Adipose tissue (tissue), 3 donors: ENCODE data around the gene MAPK8IP2. TPM values are rescaled to one million over a fixed set of nuclear protein-coding genes. Genes with fewer than 3 reads are reported as not detected.
"Not testable (repeated sequence)": the region's sequence is repeated elsewhere in the genome, so short reads cannot be mapped to it uniquely, and the experiment has no call there.

ENCODE experiments used
- H3K27ac ChIP-seq: one replicate; pipeline ENCODE4 v1.5.1; 2013; ENCODE audit warnings: low read depth, low read length
- WGBS, 3 donors: extraction: QIAGEN DNeasy Blood & Tissue Kit; methylation state at CpG; one replicate each; pipeline ENCODE4 v1.1.7; 2013; 5-methylcytosine and 5-hydroxymethylcytosine counted together
- polyA plus RNA-seq, 3 donors: library from polyadenylated mRNA; stranded (reverse); fragments of 200-250 nt; gene quantifications; one replicate each; pipeline ENCODE4 v1.2.3, GENCODE V29; 2013
- donor health status: healthy with polysubstance abuse.
- donor health status: Bipolar disorder and iron deficiency.
- donor health status: healthy.

Gene MAPK8IP2
- polyA plus RNA-seq, 3 donors, result 0.67 to 2.7 (median 2.0) TPM

- 81 to 88% (median 82%) methylated on average over 33 to 39 of the region's 39 CpGs for WGBS, 3 donors
- not testable (repeated sequence) for H3K27ac ChIP-seq
These were observed 7.7 kb downstream of the MAPK8IP2 start for GRCh38 chr22:50608058-50608840.

GRCh38 chr22:50608996-50609395 lies 8.4 kb downstream of the MAPK8IP2 start:
- WGBS, 3 donors, result 89 to 92% (median 90%) methylated on average over 10 of the region's 10 CpGs
- no peak overlapping the region for H3K27ac ChIP-seq

GRCh38 chr22:50609599-50609998 lies 9.0 kb downstream of the MAPK8IP2 start:
- no peak overlapping the region for H3K27ac ChIP-seq
- WGBS, 3 donors, result 80 to 85% (median 80%) methylated on average over 12 of the region's 12 CpGs

- 81 to 87% (median 87%) methylated on average over 11 of the region's 11 CpGs for WGBS, 3 donors
These were observed 9.5 kb downstream of the MAPK8IP2 start for GRCh38 chr22:50610041-50610451.

GRCh38 chr22:50610581-50610980 lies 10.0 kb downstream of the MAPK8IP2 start:
- H3K27ac ChIP-seq, result no peak overlapping the region
- 79 to 94% (median 90%) methylated on average over 13 to 17 of the region's 17 CpGs for WGBS, 3 donors

More at GRCh38 chr22:50610041-50610451, 9.5 kb downstream of the MAPK8IP2 start:
- H3K27ac ChIP-seq, result no peak overlapping the region

GRCh38 chr22:50611341-50612060 lies 10.9 kb downstream of the MAPK8IP2 start:
- 88 to 91% (median 88%) methylated on average over 26 of the region's 26 CpGs for WGBS, 3 donors
- H3K27ac ChIP-seq, result no peak overlapping the region

GRCh38 chr22:50612168-50612527 lies 11.6 kb downstream of the MAPK8IP2 start:
- WGBS, 3 donors, result 45 to 63% (median 63%) methylated on average over 6 of the region's 6 CpGs
- H3K27ac ChIP-seq, result no peak overlapping the region

GRCh38 chr22:50612528-50613221 lies 12.1 kb downstream of the MAPK8IP2 start:
- WGBS, 3 donors, result 33 to 55% (median 35%) methylated on average over 22 to 31 of the region's 31 CpGs
- no peak overlapping the region for H3K27ac ChIP-seq

GRCh38 chr22:50613291-50613981 lies 12.8 kb downstream of the MAPK8IP2 start:
- no peak overlapping the region for H3K27ac ChIP-seq
- 58 to 71% (median 61%) methylated on average over 22 of the region's 22 CpGs for WGBS, 3 donors

GRCh38 chr22:50614296-50614695 lies 13.7 kb downstream of the MAPK8IP2 start:
- not testable (repeated sequence) for H3K27ac ChIP-seq
- WGBS, 3 donors, result 82 to 92% (median 86%) methylated on average over 2 to 3 of the region's 3 CpGs

- H3K27ac ChIP-seq, result no peak overlapping the region
- WGBS, 3 donors, result 9 to 12% (median 10%) methylated on average over 24 to 25 of the region's 25 CpGs
These were observed 20.2 kb downstream of the MAPK8IP2 start for GRCh38 chr22:50620593-50621355.

GRCh38 chr22:50621356-50621880 lies 20.8 kb downstream of the MAPK8IP2 start:
- 21 to 34% (median 23%) methylated on average over 10 of the region's 10 CpGs for WGBS, 3 donors
- H3K27ac ChIP-seq, result no peak overlapping the region

GRCh38 chr22:50621948-50622722 lies 21.5 kb downstream of the MAPK8IP2 start:
- H3K27ac ChIP-seq, result no peak overlapping the region

GRCh38 chr22:50622723-50623327 lies 22.2 kb downstream of the MAPK8IP2 start:
- WGBS, 3 donors, result 29 to 70% (median 66%) methylated on average over 16 of the region's 16 CpGs
- no peak overlapping the region for H3K27ac ChIP-seq

More at GRCh38 chr22:50621948-50622722, 21.5 kb downstream of the MAPK8IP2 start:
- WGBS, 3 donors, result 16 to 24% (median 17%) methylated on average over 18 of the region's 18 CpGs

- H3K27ac ChIP-seq, result no peak overlapping the region
- WGBS, 3 donors, result 74 to 83% (median 77%) methylated on average over 16 of the region's 16 CpGs
These were observed 23.9 kb downstream of the MAPK8IP2 start for GRCh38 chr22:50624347-50625130.

- no peak overlapping the region for H3K27ac ChIP-seq
- 80 to 89% (median 86%) methylated on average over 14 of the region's 14 CpGs for WGBS, 3 donors
These were observed 24.6 kb downstream of the MAPK8IP2 start for GRCh38 chr22:50625131-50625567.
